Pancreas (tissue), 10 donors: ENCODE results near the gene OLFM1. TPM values are rescaled to one million over a fixed set of nuclear protein-coding genes. Genes with fewer than 3 reads are reported as not detected.
"Not testable (repeated sequence)": the region's sequence is repeated elsewhere in the genome, so short reads cannot be mapped to it uniquely, and the experiment has no call there.

Experiments used
- ATAC-seq, 4 donors: fragments of 200-7000 bp; cut with Tn5 transposase; one replicate each; pipeline versions ENCODE4 v1.8.0 to v1.9.1; 2020; ENCODE audit warnings: mild to moderate bottlenecking in 4 of 4, moderate library complexity in 4 of 4
- DNase-seq, 6 donors: peaks; one replicate each; pipeline ENCODE4 v3.0.0-alpha.2; 2020
- FAIRE-seq: peaks from 2 replicates; lab custom pipeline; 2012; peaks lifted over from hg19 to GRCh38; lab: Jason Lieb, UNC
- H3K27ac ChIP-seq, 4 donors: fragments of 200-600 bp; sonication (generic); 1 replicate in 3 of 4; 2 replicates in 1 of 4; pipeline versions ENCODE4 v1.5.0 to v1.8.0; 2020
- H3K27me3 ChIP-seq, 4 donors: fragments of 200-600 bp; one replicate each; pipeline ENCODE4 v1.8.0; 2021
- H3K36me3 ChIP-seq, 3 donors: fragments of 200-600 bp; sonication (generic) in 1 of 3; one replicate each; pipeline versions ENCODE4 v1.5.0 to v1.8.0; 2020 to 2021
- H3K4me1 ChIP-seq, 3 donors: fragments of 200-600 bp; one replicate each; pipeline ENCODE4 v1.8.0; 2021
- H3K4me3 ChIP-seq, 4 donors: fragments of 200-600 bp; sonication (generic) in 2 of 4; one replicate each; pipeline versions ENCODE4 v1.5.0 to v1.8.0; 2020 to 2021
- H3K9me3 ChIP-seq, 4 donors: fragments of 200-600 bp; one replicate each; pipeline ENCODE4 v1.8.0; 2021
- WGBS, 2 donors: extraction: QIAGEN DNeasy Blood & Tissue Kit; methylation state at CpG; one replicate each; pipeline ENCODE4 v1.1.7; 2013; 5-methylcytosine and 5-hydroxymethylcytosine counted together
- intact Hi-C, 3 donors: fragments of 100-400 bp; cut with DNase I; formaldehyde crosslinking; loops; one replicate each; pipeline versions ENCODE4 v1.11.1 to v1.14.2; 2022
- polyA plus RNA-seq, 2 donors: library from polyadenylated mRNA; stranded (reverse); fragments of 200-250 nt; gene quantifications; one replicate each; pipeline ENCODE4 v1.2.3, GENCODE V29; 2013
- total RNA-seq, 6 donors: library from RNA; stranded (reverse); fragmentation: NEBNext Ultra II Directional in 4 of 6; extraction: Animal tissue kit (Norgen Biotek cat#: 25700) in 4 of 6; gene quantifications; one replicate each; pipeline versions ENCODE4 v1.2.1 to v1.2.4, GENCODE V29; 2021 to 2023
- TF ChIP-seq, protein P1 (sequence below), 4 donors: fragments of 200-600 bp; sonication (generic) in 3 of 4; IDR thresholded peaks; one replicate each; pipeline versions ENCODE4 v1.5.0 to v1.8.0; 2021; ENCODE audit warnings: antibody characterized with exemption in 4 of 4
- donor health status: healthy with polysubstance abuse.
- donor health status: DM: no; HTN: no; CAD: no; lungs with moderate emphysema.
- donor health status: DM: no; HTN: no; CAD: no.
- donor health status: control.
- donor health status: control.
- donor health status: Bipolar disorder and iron deficiency.
- donor health status: DM: yes; HTN: yes; CAD: no.
- donor health status: DM: no; HTN: no; CAD: no.
- donor health status: DM: no; HTN: no; CAD: no.
- donor health status: DM: yes; HTN: yes; CAD: no.

The OLFM1 gene
- total and polyA plus RNA-seq, 8 donors: 5.9 to 14.1 (median 7.8) TPM

DNA sequence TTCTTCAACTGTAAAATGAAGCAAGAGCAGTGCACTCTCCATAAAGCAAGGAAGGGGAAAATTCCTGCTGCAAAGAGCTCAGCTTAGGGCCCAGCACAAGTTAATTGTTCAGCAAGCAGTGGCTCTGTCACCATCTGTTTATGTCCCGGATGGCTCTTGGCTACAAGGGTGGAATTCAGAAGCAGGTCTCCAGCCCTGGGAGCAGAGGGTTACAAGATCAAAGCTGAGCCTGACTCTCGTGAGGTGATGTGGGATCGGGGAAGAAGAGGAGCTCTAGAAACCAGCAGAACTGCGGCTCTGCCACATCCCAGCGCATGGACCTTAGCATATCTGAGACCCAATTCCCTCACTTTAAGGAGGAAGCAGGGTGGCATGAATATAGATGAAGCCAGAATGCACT lies 25.2 kb upstream of the OLFM1 start:
- TF ChIP-seq, protein P1, sequence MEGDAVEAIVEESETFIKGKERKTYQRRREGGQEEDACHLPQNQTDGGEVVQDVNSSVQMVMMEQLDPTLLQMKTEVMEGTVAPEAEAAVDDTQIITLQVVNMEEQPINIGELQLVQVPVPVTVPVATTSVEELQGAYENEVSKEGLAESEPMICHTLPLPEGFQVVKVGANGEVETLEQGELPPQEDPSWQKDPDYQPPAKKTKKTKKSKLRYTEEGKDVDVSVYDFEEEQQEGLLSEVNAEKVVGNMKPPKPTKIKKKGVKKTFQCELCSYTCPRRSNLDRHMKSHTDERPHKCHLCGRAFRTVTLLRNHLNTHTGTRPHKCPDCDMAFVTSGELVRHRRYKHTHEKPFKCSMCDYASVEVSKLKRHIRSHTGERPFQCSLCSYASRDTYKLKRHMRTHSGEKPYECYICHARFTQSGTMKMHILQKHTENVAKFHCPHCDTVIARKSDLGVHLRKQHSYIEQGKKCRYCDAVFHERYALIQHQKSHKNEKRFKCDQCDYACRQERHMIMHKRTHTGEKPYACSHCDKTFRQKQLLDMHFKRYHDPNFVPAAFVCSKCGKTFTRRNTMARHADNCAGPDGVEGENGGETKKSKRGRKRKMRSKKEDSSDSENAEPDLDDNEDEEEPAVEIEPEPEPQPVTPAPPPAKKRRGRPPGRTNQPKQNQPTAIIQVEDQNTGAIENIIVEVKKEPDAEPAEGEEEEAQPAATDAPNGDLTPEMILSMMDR (IDR thresholded peaks at IDR 0.05): no peak
- no peak overlapping the region for H3K4me3 ChIP-seq
- no peaks in the 10 kb centered on the region for H3K27me3 ChIP-seq
- FAIRE-seq: no peak
- ATAC-seq: no peak
- WGBS, 2 donors: 67 to 80% methylated on average over 5 of the region's 5 CpGs
- H3K9me3 ChIP-seq: no peaks in the 10 kb centered on the region
- H3K4me1 ChIP-seq: no peaks in the 10 kb centered on the region
- H3K27ac ChIP-seq: no peak overlapping the region
- DNase-seq: peak in 1 of 6 donors; percentile 1
- H3K36me3 ChIP-seq: no peaks in the 10 kb centered on the region
- intact Hi-C loops: no loop called here

DNA sequence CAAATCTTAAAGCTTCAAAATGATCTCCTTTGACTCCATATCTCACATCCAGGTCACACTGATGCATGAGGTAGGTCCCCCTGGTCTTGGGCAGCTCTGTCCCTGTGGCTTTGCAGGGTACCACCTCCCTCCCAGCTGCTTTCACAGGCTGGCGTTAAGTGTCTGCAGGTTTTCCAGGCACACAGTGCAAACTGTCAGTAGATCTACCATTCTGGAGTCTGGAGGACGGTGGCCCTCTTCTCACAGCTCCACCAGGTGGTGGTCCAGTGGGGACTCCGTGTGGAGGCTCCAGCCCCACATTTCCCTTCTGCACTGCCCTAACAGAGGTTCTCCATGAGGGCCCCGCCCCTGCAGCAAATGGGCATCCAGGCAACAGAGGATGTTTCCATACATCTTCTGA lies 24.0 kb upstream of the OLFM1 start:
- H3K4me3 ChIP-seq, FAIRE-seq, H3K27me3 ChIP-seq, intact Hi-C loops, H3K9me3 ChIP-seq, ATAC-seq, H3K27ac ChIP-seq, H3K4me1 ChIP-seq, H3K36me3 ChIP-seq: not testable (repeated sequence)
- DNase-seq: peak in 1 of 6 donors; percentile 24
- WGBS, 2 donors: 46 to 63% methylated on average over 4 of the region's 4 CpGs

DNA sequence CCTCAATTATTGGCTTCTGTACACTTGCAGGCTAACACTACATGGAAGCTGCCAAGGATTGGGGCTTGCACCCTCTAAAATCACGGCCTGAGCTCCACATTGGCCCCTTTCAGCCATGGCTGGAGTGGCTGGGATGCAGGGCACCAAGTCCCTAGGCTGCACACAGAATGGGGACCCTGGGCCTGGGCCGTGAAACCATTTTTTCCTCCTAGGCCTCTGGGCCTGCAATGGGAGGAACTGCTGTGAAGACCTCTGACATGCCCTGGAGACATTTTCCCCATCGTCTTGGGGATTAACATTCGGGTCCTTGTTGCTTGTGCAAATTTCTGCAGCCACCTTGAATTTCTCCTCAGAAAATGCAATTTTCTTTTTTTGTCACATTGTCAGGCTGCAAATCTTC lies 23.6 kb upstream of the OLFM1 start:
- H3K4me3 ChIP-seq, H3K4me1 ChIP-seq, ATAC-seq, H3K36me3 ChIP-seq, H3K27ac ChIP-seq, H3K27me3 ChIP-seq, H3K9me3 ChIP-seq, FAIRE-seq, intact Hi-C loops: not testable (repeated sequence)
- DNase-seq: peak in 2 of 6 donors; percentile 2 to 10
- WGBS, 2 donors: 45 to 60% methylated on average over 4 of the region's 4 CpGs

DNA sequence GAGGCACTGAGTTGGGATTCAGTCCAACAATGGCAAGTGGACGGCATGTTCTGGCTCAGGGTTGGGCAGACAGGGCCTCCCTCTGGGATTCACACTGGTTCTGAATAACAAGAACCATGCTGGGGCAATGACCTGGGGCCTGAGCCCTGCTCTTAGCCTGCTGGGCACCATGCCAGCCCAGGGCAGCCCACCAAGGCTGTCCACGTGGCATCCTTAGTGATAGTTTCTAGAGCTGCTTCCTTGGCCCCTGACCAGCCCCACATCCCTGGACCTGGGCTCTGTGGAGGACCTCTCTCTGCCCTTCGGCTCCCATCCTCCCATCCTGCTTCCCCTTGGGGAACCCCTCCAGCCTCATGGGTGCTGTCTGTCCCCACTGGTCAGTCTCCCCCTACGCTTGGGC lies 22.3 kb upstream of the OLFM1 start:
- TF ChIP-seq, protein P1 (IDR thresholded peaks at IDR 0.05): no peak
- intact Hi-C loops: no loop called here
- WGBS, 2 donors: 71 to 74% methylated on average over 4 of the region's 4 CpGs
- ATAC-seq (no peak), DNase-seq (peak in 3 of 6 donors; percentile 2 to 38 (median 15)), FAIRE-seq (no peak)
- H3K4me1 ChIP-seq: no peaks in the 10 kb centered on the region
- no peak overlapping the region for H3K4me3 ChIP-seq
- peaks cover 0 to 3% (median 0%) of the 10 kb centered on the region in 4 donors for H3K27me3 ChIP-seq
- no peak overlapping the region for H3K27ac ChIP-seq
- H3K9me3 ChIP-seq: no peaks in the 10 kb centered on the region
- H3K36me3 ChIP-seq: no peaks in the 10 kb centered on the region

DNA sequence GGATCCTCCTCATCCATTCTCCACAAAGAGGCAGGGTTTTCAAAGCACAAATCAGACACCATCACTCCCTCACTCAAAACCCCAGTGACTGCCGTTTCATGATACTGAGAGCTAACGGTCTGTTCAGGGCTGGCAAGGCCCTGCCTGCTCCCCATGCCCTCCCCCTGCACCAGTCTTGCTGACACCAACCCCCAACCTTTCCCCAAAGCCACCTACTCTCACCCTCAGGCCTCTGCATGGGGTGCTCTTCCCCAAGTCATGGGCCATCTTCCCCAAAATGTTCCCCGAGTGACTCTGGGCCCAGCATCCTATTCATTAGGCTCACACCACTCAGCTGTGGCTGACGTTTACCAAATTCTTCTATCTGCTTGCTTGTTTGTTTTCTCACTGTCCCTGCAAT lies 21.7 kb upstream of the OLFM1 start:
- 42 to 44% methylated on average over 4 of the region's 4 CpGs for WGBS, 2 donors
- Histone ChIP-seq H3K27me3 (peaks cover 0 to 3% (median 0%) of the 10 kb centered on the region in 4 donors), H3K4me1 (no peaks in the 10 kb centered on the region), H3K36me3 (no peaks in the 10 kb centered on the region), H3K4me3 (no peak overlapping the region), H3K9me3 (no peaks in the 10 kb centered on the region), H3K27ac (no peak overlapping the region)
- no peak for ATAC-seq
- TF ChIP-seq, protein P1 (IDR thresholded peaks at IDR 0.05): no peak
- DNase-seq: peak in 2 of 6 donors; percentile 1 to 4
- intact Hi-C loops: no loop called here
- no peak for FAIRE-seq

DNA sequence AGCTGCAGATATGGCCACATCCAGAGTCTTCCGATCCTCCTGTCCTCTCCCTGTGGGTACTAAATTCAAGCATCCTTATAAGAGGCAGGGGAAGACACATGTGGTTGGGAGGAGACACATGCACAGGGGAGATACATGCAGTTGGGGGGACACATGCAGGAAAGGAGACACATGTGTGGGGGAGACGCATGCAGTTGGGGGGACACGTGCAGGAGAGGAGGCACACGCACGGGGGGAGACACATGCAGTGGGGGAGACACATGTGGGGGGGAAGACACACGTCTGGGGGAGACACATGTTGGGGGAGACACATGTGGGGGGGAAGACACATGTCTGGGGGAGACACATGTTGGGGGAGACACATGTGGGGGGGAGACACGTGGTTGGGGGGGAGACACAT lies 21.2 kb upstream of the OLFM1 start:
- Histone ChIP-seq H3K4me3 (no peak overlapping the region), H3K27ac (no peak overlapping the region), H3K36me3 (no peaks in the 10 kb centered on the region), H3K9me3 (no peaks in the 10 kb centered on the region), H3K4me1 (no peaks in the 10 kb centered on the region), H3K27me3 (peaks cover 0 to 3% (median 0%) of the 10 kb centered on the region in 4 donors)
- FAIRE-seq (no peak), ATAC-seq (no peak), DNase-seq (peak in 2 of 6 donors; percentile 1 to 39)
- intact Hi-C loops: no loop called here
- TF ChIP-seq, protein P1 (IDR thresholded peaks at IDR 0.05): no peak
- 70 to 72% methylated on average over 7 of the region's 7 CpGs for WGBS, 2 donors
